SKM-1 (cell line): ENCODE measurements around the gene TCF12.

Source experiments
- DNase-seq: peaks from one replicate; lab custom pipeline; 2025; ENCODE audit not compliant: unreplicated experiment; lab: John Stamatoyannopoulos, UW

TCF12 gene

GRCh38 chr15:57328897-57329296, 410.5 kb downstream of the TCF12 start:
- no peak for DNase-seq

GRCh38 chr15:57329582-57330367, 411.3 kb downstream of the TCF12 start:
- no peak for DNase-seq

- no peak for DNase-seq
Measured at GRCh38 chr15:57330619-57331340, 412.3 kb downstream of the TCF12 start.

- DNase-seq = no peak
Measured at GRCh38 chr15:57332326-57332725, 413.9 kb downstream of the TCF12 start.

GRCh38 chr15:57333487-57333886, 415.0 kb downstream of the TCF12 start:
- no peak for DNase-seq

- no peak for DNase-seq
Measured at GRCh38 chr15:57334257-57334656, 415.8 kb downstream of the TCF12 start.

- no peak for DNase-seq
Measured at GRCh38 chr15:57335293-57335715, 416.9 kb downstream of the TCF12 start.

GRCh38 chr15:57335719-57336118, 417.3 kb downstream of the TCF12 start:
- DNase-seq = no peak

- DNase-seq = no peak
Measured at GRCh38 chr15:57337868-57338411, 419.5 kb downstream of the TCF12 start.

- no peak for DNase-seq
Measured at GRCh38 chr15:57339321-57339720, 420.9 kb downstream of the TCF12 start.
